ENCODE measurements around the gene RAP2B.
A peak's percentile ranks its signal among the peaks of the same experiment; 100 is the strongest.
"Not testable (repeated sequence)": the region's sequence is repeated elsewhere in the genome, so short reads cannot be mapped to it uniquely, and the experiment has no call there.

Gene RAP2B

DNA sequence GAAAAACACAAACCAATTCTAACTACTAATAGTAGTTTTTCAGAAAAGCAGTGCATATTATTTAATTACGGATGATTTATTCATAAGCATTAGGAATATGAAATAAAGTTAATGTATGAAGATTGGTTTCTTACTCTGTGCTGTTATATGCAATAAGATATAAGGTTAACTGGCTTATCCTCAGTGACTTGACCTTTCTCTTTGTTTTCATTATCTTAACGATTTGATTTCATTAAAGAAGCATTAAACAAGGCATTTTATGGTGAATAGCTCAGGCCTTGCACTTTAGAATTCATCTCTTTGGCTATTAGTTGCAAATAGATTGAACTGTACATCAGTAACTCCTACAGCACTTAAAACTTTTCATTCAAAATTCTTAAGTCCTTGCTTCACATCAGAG, 28.9 kb downstream of the RAP2B start:
- no peak for DNase-seq

DNA sequence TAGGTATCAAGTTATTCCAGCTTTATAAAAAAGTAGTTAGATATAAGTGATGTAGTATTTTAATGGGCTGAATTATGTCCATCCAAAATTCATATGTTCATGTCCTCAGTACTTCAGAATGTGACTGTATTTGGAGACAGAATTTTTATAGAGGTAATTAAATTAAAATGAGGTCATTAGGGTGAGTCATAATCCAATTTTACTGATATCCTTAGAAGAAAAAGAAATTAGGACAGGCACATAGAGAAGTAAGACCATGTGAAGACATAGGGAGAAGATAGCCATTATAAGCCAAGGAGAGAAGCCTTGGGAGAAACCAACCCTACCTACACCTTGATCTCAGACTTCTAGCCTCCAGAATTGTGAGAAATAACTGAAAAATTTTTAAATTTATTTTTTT, 30.3 kb downstream of the RAP2B start:
- DNase-seq = no peak

GRCh38 chr3:153193786-153194476, 31.9 kb downstream of the RAP2B start:
- not testable (repeated sequence) for DNase-seq

DNA sequence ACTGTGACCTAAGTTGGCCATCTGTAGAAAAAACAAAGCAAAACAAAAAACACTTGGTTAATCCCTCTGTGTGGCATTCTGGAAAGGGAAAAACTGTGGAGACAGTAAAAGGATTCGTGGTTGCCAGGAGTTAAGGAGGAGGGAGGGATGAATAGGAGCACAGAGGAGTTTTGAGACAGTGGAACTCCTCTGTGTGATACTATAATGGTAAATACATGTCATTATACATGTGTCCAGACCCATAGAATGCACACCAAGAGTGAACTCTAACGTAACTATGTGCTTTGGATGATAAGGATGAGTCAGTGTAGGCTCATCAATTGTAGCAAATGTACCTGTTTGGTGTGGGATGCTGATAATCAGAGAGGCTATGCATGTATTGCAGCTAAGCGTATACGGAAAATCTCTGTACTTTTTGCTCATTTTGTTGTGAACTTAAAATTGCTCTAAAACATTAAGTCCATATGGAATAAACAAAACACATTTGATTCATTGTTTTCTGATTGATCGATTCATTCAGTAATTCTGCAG, 33.4 kb downstream of the RAP2B start:
- DNase-seq = no peak

GRCh38 chr3:153209596-153209995, 47.6 kb downstream of the RAP2B start:
- no peak for DNase-seq

DNA sequence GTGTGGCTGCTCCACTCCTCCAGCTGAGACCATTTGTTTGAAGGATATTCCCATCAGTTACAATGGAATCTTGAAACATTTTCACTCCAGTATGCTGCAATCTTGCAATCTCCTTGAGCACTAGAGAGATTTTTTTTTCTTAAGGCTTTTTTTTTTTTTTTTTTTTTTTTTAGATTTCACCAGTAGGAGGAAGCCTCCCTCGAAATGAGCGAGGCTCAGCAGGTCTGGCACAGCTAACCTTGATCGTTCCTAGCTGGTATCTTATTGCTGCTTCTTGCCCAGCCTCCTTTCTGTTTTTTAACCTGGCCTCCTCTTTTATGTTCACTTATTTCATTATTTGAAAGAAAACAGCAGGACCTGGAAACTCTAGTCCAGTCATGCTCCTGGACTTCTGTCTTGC, 48.1 kb downstream of the RAP2B start:
- DNase-seq = peak in 1 of 56 donors; percentile 5

DNA sequence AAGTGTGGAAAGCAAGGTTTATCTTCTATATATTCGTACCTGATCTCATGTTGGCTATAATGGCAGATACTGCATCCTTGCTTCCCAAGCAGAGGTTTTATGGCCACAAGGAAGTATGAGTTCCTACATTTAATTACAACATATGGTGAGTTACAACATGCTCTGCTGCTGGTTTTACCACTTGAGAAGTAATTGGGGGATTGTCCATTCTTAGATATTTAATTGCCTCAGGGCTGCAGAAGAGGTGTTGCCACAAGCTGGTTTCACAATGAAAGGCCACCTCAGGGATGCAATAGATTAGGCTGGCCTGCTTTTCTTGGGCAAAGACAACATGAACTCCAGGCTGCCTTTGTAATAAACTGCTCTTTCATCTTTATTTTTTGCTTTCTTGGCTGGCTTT, 48.6 kb downstream of the RAP2B start:
- no peak for DNase-seq

DNA sequence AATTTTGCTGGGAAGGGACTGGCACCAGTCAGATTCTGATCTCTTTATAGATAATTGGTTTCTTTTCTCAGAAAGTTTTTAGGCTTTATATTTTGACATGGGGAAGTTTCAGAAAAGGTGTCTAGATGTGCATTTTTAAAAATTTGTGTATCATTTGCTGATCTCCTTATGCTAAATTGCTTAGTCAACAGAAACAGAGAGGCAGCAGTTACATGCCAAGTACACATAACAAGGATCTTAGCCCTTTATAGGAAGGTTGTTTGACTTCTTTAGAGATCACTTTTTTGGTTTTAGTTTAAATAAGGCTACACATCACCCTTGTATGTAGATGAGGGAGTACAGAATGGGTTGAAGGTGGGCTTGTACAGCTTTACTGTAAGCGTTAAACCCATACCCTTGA, 53.5 kb downstream of the RAP2B start:
- DNase-seq = no peak

DNA sequence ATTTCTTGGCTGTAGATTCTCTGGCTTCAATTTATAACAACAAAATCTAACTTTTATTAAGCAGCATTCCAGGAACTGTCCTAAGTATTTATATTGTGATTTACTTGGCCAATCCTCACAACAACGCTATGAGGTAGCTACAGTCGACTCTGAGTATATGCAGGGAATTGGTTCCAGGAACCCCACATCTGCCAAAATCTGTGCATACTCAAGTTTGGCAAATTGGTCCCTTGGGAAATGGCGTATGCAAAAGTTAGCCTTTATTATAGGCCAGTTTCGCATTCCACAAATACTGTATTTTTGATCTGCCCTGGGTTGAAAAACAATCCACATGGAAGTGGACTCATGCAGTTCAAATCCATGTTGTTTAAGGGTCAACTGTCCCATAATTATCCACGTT, 53.9 kb downstream of the RAP2B start:
- DNase-seq = no peak

DNA sequence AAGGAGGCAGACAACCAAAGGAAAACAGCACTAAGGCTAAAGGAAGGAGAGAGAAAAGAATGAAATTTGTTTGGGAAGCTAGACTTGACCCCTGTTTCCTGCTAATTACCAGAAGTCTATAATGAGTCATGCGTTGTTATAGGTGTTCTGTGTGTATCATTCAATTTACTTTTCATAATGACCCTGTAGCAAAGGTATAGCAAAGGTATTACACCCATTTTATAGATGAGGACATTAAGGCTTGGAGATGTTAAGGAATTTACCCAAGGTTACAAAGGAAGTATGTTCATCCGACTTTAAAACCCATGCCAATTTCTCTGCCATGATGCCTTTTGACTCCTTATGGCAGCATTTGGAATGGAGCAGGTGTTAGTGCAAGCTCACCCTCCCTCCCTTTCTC, 54.9 kb downstream of the RAP2B start:
- DNase-seq = no peak

DNA sequence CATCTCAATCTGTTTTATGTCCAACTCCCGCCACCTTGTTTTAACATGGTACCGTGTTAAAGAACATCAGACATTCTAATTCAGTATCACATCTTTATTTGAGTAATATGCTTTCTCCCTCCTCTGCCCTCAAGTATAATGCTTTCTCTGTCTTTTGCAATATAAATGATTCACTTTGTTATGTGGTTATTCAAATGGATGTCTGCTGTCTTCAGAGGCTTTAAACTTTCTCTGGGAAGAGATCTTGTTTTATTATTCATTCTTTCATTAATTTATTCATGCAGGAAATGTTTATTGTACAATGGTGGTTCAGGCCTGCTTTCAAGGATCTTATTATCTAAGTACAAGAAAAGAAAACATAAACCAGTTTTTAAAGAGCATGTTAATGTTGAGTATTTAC, 57.1 kb downstream of the RAP2B start:
- DNase-seq = no peak
